ENCODE data around the gene TBC1D14.
A peak's percentile ranks its signal among the peaks of the same experiment; 100 is the strongest.

TBC1D14 gene

GRCh38 chr4:7031558-7032449, 122.2 kb downstream of the TBC1D14 start:
- Histone ChIP-seq H3K36me3 (peaks cover 31% of the 10 kb centered on the region), H3K27ac (no peak overlapping the region), H3K9me3 (ENCODE audit: severe bottlenecking) (no peaks in the 10 kb centered on the region), H3K27me3 (ENCODE audit: insufficient read depth, low read depth, severe bottlenecking) (no peaks in the 10 kb centered on the region), H3K4me3 (ENCODE audit: low read depth, low read length) (no peak overlapping the region)
- TF ChIP-seq CTCF (IDR thresholded peaks at IDR 0.05; ENCODE audit: low read depth, low read length) = no peak
- DNase-seq = no peak

GRCh38 chr4:7032596-7032995, 123.0 kb downstream of the TBC1D14 start:
- Histone ChIP-seq H3K36me3 (peaks cover 28% of the 10 kb centered on the region), H3K27ac (no peak overlapping the region), H3K4me3 (ENCODE audit: low read depth, low read length) (no peak overlapping the region), H3K9me3 (ENCODE audit: severe bottlenecking) (no peaks in the 10 kb centered on the region), H3K27me3 (ENCODE audit: insufficient read depth, low read depth, severe bottlenecking) (no peaks in the 10 kb centered on the region)
- no peak for DNase-seq
- no peak for TF ChIP-seq CTCF (IDR thresholded peaks at IDR 0.05; ENCODE audit: low read depth, low read length)

- no peaks in the 10 kb centered on the region for H3K27me3 ChIP-seq (ENCODE audit: insufficient read depth, low read depth, severe bottlenecking)
- H3K36me3 ChIP-seq = peaks cover 28% of the 10 kb centered on the region
- H3K9me3 ChIP-seq (ENCODE audit: severe bottlenecking) = no peaks in the 10 kb centered on the region
- no peak overlapping the region for H3K4me3 ChIP-seq (ENCODE audit: low read depth, low read length)
- DNase-seq = no peak
- H3K27ac ChIP-seq = no peak overlapping the region
- no peak for TF ChIP-seq CTCF (IDR thresholded peaks at IDR 0.05; ENCODE audit: low read depth, low read length)
Observed at GRCh38 chr4:7034262-7035081, 124.8 kb downstream of the TBC1D14 start.

- no peak for DNase-seq
- peaks cover 3% of the 10 kb centered on the region; the same call in 1 of the 2 replicates for H3K36me3 ChIP-seq
- no peak overlapping the region for H3K27ac ChIP-seq
- H3K27me3 ChIP-seq (ENCODE audit: insufficient read depth, low read depth, severe bottlenecking) = no peaks in the 10 kb centered on the region
- no peaks in the 10 kb centered on the region for H3K9me3 ChIP-seq (ENCODE audit: severe bottlenecking)
- no peak overlapping the region for H3K4me3 ChIP-seq (ENCODE audit: low read depth, low read length)
- peak; percentile 24; the same call in 1 of the 2 replicates for TF ChIP-seq CTCF (IDR thresholded peaks at IDR 0.05; ENCODE audit: low read depth, low read length)
Observed at GRCh38 chr4:7037425-7037824, 127.8 kb downstream of the TBC1D14 start.

GRCh38 chr4:7040765-7041164, 131.1 kb downstream of the TBC1D14 start:
- DNase-seq = no peak
- no peaks in the 10 kb centered on the region for H3K9me3 ChIP-seq (ENCODE audit: severe bottlenecking)
- no peak overlapping the region for H3K27ac ChIP-seq
- no peak overlapping the region for H3K4me3 ChIP-seq (ENCODE audit: low read depth, low read length)
- peaks cover 14% of the 10 kb centered on the region for H3K36me3 ChIP-seq
- TF ChIP-seq CTCF (IDR thresholded peaks at IDR 0.05; ENCODE audit: low read depth, low read length) = no peak
- H3K27me3 ChIP-seq (ENCODE audit: insufficient read depth, low read depth, severe bottlenecking) = no peaks in the 10 kb centered on the region
